Skin of body (tissue), 2 donors: Measurements from ENCODE around the gene BBLN. TPM values are rescaled to one million over a fixed set of nuclear protein-coding genes. Genes with fewer than 3 reads are reported as not detected.
"Not testable (repeated sequence)": the region's sequence is repeated elsewhere in the genome, so short reads cannot be mapped to it uniquely, and the experiment has no call there.

Experiments
- DNase-seq: peaks from one replicate; lab custom pipeline; 2025; lab: John Stamatoyannopoulos, UW
- total RNA-seq: library from RNA; depleted of rRNA; stranded (reverse); fragments of >200 nt; gene quantifications from one replicate; pipeline ENCODE4 v1.2.3, GENCODE V29; 2014

BBLN gene
- total RNA-seq, 1 donor from 2014 or later = 18.4 TPM

DNA sequence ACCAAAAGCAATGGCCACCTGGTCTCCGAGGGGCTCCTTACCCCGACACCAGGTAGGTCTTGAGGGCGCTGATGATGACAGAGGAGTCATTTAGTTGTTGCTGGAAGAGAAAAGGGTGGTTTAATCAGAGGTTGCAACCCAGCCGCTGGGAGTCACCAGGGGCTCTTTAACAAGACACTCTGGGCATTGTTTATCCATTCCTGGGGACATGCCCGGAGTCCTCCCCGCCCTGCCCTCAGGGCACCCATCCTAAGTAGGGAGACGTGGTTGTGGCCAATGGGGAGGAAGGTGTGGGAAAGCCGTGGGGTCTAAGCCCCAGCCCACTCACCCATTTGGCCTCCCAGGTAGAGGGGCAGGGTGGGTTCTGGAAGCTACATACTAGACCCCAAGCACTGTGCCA is 35.6 kb upstream of the BBLN start:
- no peak for DNase-seq

DNA sequence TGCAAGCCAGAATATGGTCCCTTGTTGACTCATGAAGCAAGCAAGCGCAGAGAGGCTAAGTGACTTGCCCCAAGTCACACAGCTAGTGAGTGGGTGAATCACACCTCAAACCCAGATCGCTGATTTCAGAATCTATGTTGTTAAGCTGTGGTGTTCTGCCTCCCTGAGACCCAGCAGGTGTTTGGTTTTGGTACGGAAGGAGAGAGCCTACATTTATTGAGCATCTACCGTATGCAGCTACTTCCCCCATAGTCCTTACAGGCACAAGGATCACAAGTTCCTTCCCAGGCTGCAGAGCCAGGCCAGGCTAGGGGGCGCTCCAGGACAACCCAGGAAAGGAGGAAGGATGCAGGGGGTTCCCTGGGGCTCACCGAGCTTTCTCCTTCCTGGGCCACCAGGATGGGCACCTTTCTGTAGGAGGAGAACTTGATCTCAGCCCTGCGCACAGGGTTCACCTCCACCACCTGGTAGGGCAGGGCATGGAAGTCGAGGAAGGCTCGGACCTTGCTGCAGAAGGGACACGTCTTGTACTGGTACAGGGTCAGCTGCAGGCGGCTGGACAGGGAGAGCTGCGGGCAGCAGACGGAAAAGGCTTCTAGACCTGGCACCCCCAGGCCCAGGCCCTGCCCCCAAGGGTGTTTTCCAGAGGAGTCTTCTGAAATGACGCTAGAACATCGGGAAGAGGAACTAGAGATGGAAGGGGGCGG is 35.0 kb upstream of the BBLN start:
- DNase-seq = peak; percentile 31

DNA sequence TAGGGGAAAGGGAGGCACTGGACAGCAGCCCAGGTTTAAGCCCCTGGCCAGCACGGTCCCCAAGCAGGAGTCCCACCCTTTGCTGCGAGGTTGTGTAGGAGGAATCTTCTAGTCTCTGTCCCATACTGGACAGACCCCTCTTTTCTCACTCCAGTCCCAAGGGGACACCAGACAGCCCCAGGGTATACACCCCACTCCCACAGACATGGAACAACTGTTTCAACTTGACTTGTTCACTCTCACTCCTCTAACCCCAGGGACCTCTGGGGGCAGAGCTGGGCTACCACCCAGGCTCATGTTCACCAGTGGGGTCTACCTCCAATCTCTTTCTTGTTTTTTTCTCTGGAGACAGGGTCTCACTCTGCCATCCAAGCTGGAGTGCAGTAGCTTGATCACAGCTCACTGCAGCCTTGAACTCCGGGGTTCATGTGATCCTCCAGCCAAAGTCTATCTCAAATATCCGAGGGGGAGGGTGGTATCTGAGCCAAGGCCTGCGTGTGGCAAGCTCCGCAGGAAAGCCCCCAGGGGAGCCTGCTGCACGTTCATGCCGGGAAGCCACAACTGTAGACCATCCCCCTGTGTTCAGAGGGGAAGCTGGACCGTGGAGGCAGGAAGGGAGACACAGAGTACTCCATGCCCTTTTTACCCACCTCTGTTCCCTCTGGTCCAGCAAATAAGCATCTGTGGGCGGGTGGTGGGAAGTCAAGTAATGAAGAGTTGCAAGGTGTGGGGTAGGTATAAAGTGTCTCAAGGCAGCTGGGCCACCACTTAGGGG is 34.3 kb upstream of the BBLN start:
- no peak for DNase-seq

DNA sequence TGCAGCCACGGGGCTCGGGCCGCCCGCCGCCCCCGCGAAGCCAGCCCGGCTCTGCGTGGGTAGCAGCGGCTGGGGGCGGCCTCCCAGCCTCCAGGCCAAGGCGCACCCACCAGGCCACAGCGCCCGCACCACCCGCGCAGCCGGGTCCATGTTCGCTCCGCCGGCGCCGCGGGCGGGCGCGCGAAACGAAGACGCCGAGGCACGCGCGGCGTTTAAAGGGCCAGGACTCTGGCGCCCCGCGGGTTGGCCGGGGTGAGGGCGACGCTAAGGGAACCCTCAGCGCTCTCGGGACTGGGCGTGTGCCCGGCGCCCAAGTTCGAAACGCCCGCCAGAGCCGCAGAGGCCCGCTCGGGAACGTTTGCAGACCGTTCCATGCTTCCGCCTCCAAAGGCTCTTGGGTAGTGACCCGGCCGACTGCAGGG is 32.5 kb upstream of the BBLN start, which contains the start of gene PTGES2:
TSS of gene PTGES2 (minus strand) at position 162 of the 422 bp plus-strand sequence. CDS start at position 150, 12 bp downstream.
- DNase-seq = peak; percentile 79

DNA sequence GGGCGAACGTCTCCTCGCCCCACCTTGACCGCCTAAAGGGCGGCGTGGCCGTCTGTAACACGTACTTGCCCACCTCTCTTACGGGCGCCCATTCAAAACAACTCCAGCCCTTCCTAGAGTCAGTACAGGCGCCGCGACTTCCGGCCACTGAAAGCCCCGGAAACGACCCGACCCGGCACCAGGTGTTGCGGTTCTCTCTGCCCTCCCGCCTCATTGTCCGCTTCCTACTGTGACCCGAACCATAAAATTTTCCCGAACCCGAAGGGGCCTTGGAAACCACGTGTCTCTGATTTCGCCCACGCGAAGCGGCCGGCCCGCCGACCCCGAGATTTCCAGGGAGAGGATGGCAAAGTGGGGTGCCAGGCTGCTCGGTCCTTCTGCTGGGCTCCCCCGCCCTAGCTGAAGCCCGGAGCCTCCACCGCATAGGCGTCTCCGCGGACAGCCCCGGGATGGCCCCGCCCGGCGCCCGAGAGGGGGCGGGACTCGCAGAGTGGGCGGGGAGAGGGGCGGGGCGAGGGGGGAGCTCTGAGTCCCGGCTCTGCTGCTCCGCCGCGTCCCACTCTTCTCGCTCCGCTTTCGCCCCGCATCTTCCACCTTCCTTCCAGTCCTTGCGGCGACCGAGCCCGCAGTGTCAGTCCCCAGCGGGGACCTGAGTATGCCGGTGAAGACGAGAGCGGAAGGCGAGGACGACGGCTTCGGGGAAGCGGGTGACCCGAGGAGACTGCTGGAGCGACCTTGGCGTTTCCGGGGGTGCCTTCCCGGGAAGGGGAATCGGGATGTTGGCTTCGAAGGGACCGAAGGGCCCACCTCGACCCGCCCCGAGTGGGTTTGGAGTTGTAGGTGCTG is 31.9 kb upstream of the BBLN start:
- peak; percentile 88 for DNase-seq

DNA sequence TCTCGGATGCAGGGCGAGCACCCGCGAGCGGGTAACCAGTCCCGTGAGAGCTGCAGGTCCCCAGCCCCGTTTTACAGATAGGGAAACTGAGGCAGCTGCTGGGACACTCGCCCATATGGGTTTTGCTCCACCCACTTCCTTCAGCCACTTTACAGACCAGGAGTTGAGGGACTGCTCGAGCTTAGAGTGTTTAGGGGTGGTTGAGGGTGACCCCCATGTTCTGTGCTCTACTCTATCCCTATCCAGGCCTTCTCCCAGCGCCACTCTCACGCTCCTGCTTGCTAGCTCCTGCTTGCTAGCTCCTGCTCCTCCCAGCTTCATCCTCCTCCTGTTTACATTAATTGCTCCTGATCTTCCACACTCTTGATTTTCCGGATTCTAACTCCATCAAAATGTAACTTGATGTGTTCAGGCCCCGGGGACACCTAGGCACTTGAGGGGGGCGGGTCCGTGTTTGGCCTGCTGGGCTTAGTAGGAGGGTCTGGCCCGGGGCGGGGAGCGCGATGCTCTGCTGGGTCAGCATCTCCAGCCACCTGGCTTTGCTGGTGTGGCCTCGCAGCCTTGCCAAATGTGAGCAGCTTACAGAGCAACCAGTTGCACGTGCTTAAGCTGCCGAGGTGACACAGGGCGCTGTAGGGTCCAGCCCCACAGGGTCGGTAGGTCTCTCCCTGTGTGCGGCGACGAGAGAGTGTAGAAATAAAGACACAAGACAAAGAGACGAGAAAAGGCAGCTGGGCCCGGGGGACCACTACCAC is 31.1 kb upstream of the BBLN start:
- no peak for DNase-seq

DNA sequence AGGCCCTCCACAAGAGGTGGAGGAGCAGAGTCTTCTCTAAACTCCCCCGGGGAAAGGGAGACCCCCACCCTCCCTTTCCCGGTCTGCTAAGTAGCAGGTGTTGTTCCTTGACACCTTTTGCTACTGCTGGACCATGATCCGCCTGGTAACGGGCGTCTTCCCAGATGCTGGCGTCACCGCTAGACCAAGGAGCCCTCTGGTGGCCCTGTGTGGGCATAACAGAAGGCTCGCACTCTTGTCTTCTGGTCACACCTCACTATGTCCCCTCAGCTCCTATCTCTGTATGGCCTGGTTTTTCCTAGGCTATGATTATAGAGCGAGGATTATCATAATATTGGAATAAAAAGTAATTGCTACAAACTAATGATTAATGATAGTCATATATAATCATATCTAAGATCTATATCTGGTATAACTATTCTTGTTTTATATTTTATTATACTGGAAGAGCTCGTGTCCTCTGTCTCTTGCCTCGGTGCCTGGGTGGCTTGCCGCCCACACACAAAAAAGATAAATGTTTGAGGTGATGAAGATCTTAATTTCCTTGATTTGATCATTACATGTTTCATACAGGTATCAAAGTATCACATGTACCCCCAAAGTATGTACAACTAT is 30.0 kb upstream of the BBLN start:
- DNase-seq = not testable (repeated sequence)

DNA sequence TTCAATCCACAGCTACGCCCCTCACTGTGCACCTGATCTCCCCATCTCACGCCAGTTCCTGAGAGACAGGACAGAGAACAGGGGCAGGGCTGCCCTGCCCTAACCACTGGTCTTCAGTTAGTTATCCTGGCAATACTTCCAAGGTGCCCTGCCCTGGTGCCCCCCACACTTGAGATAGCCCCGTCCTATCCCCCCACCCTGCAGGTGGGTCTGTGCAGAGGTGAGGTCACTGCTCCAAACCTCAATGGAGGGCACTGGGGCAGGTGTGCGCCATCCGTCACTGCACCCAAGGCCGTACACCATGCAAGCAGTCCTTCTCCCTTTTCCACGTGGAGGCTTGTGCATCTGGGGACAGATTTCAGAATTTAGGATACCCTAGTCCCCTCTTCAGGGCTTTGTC is 29.4 kb upstream of the BBLN start:
- not testable (repeated sequence) for DNase-seq

DNA sequence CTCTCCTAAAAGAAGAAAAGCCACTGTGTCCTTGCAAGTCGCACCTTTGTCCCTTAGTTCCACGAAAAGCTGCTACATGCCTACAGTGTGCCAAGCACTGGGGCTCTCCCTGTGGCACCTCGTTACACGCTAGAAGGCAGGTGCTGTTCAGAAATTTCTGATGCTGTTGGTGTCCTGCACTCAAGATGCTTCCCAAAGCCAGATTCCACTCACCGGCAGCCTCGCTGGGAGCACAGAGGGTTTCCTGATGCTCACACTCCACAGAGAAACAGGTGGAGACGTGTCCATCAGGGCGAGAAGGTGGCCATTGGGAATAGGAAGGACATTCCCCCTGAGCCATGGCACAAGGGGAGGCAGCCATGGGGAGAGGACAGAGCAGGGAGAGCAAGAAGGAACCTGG is 28.7 kb upstream of the BBLN start:
- DNase-seq = not testable (repeated sequence)

DNA sequence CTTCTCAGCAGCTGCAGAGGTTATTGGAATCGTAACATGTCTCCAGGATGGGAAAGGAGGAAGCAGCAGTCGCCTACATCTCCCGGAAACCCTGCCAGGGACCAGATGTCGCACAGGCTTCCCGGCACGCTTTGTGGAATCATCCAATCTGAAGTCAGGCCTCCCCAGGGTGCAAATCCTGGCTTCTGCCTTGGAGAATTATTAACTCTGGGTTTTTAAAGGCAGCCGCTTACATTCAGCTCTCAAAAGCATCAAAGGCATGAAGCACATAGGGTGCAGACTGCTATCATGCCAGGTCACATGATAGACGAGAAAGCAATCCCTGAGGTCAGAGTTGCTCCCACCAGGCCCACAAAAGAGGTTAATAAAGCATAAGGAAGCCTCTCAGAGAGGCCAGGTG is 27.9 kb upstream of the BBLN start:
- DNase-seq = peak; percentile 69

DNA sequence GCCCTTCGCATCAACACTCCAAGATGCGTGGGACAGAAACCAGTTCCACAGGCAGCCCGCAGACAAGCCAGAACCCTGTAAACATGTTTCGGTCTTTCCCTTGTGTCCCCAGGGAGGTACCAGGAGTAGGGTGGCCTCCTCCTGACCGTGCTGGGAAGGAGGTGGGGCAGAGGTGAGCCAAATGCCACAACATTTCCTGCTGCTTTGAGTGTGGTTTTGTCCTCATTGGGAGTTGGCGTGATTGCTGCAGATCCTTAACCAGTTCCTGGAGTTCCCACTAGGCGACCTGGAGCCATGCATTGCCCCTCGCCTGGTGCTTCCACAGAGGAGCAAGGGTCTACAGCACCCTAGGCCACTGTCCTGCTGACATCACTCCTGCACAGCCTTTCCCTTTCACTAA is 24.5 kb upstream of the BBLN start:
- DNase-seq = not testable (repeated sequence)

DNA sequence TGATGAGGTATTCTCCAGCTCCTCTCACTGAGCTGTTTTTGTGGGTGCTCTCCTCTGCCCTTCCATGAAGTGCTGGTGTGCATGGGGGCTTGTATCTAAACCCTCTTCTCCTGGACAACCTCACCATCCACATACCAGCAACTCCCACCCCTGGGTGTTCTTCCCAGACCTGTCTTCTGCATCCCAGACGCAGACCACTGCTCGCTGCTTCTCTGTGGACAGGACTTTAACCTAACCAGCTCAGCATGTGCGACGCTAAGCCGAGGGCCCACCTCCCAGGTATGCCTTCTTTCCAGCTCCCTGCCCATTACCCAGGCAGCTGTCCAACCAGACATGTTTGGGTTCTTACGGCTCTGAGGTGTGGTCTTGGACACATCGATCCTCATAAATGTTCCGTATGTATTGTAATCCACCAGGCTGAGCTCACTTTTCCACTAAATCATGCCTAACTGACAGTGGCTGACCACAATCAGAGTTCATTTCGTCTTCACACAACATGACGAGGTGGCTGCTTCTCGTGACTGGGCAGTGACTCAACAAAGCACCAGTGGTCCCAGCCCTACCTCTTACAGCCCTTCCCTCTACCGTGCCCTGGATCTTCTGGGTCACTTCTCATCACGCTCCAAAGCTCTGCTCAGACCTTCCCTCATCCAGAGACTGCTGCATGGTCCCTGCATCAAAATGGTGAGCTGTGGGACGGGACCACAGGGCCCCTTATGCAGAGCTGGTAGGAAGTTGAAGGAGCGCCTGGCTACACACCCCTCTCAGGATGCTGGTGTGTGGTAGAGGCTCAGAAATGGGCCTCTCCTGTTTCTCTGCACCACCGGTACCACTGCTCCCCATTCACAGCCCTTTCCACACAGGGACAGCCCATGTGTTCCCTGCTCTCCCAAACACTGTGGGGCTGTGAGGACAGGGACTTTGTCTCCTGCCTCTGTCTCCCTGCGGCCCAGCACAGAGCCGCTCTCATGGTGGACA is 23.0 kb upstream of the BBLN start:
- no peak for DNase-seq

DNA sequence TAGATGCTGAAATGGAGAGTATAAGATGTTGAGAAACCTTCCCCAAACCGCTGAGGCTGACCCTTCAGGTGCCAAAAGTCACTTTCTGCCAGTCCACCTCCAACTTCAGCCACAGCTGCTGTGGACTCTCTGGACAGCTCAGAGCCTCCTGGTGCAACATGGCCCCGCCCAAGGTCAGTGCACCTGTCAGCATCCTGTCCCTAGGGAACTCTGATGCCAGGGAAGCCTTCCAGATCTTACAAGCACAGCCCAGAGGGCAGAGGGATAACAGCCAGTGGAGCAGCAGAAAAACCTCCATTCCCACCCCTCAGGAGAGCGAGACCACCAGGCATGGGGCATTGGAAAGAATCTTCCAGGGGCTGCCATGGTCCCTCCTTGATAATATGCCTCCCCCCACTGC is 22.1 kb upstream of the BBLN start:
- no peak for DNase-seq

DNA sequence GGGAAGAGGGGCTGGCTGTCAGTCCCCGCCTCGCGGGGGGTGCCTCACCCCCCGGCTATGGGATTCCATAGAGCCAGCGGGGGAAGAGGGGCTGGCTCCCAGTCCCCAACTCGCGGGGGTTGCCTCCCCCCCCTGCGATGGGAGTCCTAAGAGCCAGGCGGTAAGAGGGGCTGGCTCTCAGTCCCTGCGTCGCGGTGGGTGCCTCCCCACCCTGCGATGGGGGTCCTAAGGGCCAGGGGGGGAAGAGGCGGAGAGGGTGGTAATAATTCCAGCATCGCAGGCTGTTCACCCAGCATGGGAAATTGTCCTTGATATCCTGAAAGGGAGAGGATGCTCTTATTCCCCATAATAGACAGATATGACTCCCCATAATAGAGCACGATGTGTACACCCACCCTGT is 20.4 kb upstream of the BBLN start:
- DNase-seq = no peak

DNA sequence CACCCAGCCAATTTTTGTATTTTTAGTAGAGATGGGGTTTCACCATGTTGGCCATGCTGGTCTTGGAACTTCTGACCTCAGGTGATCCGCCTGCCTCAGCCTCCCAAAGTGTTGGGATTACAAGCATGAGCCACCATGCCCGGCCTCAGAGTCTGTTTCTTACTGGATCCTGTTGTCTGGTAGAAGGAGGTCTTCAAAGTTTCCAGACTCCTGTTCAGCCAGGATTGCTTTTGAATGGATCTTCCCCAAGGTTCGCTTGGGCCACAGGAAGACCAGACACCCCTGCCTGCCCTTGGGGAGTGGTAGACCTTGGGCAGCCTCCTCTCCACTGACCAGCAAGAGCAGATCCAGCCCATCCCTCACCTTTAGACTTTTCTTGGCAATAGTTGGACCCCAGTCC is 18.5 kb upstream of the BBLN start:
- DNase-seq = no peak

DNA sequence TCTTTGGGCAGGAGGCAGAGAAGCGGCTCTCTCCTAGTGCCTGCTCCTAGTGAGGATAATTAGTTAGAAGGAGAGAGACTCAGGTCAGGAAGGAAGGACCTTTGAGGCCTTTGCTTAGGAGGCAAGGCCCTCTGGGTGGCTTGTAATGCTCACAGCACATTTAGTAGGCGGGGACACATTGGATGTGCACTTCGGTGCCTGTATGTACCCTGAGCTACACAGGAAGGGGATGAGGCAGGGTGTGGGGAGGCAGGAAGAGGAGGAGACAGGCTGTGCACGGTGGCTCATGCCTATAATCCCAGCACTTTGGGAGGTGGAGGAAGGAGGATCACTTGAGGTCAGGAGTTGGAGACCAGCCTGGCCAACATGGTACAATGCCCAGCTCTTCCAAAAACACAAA is 18.0 kb upstream of the BBLN start:
- no peak for DNase-seq

DNA sequence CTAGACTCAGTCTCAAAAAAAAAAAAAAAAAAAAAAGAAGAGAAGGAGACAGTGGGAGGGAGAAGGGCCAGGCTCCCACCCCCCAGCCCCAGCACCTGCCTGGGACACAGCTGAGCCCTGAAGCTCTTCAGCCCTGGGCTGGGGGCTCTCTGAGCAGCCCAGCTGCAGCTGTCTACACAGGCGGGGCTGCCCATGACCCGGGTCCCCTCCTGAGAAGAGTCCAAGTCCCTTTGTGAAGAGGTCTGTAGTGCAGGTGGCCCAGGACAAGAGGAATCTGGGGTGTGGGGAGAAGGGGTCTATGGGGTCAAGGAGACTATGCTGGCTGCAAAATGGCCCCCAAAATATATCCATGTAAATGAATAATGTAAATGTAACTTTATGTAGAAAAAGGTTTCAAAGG is 17.5 kb upstream of the BBLN start:
- DNase-seq = no peak

DNA sequence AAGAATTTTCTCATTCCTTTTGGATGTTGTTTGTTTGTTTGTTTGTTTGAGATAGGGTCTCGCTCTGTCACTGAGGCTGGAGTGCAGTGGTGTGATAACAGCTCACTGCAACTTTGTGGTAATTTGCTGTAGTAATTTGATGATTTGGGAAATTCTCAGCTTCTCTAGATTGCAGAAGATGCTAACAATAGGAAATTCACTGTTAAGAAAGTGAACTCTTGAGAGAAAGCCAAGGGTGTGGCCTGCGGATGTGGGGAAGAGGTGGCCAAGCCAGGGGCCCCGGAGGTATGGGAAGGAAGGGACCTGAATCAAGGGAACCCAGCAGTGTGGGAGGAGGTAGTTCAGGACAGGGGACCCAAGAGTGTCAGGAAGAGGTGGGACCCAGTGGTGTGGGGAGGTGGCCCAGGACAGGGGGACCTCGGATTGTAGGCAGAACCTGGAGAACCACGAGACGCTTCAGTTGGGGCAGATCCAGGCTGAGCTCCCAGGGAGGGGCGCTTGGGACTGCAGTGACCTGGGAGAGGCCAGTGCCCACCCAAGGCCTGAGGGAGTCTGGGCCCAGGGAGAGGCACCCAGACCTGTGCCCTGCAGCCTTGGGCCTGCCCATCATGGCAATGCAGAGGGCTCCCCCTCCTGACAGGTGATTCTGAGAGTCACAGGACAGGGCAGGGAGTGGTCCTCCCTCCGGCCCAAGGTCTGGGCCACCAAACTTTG is 16.4 kb upstream of the BBLN start:
- no peak for DNase-seq
